NCI-H82 (cell line): Measurements from ENCODE around the gene TMEM35A.
"Not testable (repeated sequence)": the region's sequence is repeated elsewhere in the genome, so short reads cannot be mapped to it uniquely, and the experiment has no call there.

Experiments
- DNase-seq: peaks from one replicate; lab custom pipeline; 2025; lab: John Stamatoyannopoulos, UW

TMEM35A gene

DNA sequence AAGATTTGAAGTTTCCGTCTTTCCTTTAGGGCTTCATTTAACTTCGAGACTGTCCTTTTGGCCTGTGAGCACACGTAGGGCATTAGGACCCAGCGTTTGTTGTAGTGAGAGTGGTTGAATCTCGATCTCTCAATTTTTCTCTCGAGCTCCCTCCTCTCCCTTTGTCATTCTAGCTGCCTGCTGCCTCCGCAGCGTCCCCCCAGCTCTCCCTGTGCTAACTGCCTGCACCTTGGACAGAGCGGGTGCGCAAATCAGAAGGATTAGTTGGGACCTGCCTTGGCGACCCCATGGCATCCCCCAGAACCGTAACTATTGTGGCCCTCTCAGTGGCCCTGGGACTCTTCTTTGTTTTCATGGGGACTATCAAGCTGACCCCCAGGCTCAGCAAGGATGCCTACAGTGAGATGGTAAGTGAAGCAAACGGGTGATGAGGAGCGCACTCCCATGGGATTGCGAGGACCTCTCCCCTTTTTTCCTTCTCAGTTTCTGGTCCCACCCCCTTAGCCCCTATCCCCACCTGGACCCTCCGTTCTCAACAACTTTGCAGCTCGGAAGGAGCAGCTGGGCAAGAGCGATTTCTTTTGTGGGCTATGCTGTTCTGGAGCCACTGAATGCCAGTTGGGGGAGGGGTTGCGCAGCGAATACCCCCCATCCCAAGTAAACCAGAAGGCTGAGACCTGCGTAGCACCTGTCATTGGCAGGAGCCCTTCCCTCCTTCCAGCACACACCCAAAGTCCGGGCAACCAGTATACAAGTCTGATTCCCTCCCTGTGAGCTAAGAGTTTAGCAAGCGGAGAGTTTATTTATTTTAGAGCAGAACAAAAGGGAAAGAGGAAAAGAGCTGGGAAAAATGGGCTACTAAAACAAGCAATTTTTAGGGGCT is at the start of gene TMEM35A:
TSS of gene TMEM35A (plus strand) at position 164 of the 883 bp plus-strand sequence. CDS start at position 288, 124 bp downstream.
- no peak for DNase-seq

DNA sequence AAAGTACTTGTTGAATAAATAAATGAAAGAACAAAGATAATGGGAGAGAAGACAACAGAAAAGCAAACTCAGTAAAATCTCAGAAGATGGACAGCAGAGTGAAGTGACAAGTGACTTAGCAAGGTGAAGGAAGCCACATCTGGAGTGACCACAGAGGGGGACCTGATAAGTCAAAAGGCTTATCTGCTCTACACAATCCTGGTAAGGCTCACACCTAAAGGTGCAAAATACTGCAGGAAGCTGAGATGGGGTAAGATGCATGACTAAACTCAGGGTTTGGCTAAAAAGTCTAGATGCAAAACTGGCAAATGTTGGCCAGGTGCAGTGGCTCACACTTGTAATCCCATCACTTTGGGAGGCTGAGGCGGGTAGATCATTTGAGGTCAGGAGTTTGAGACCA is 49.0 kb upstream of the TMEM35A start:
- DNase-seq: no peak

DNA sequence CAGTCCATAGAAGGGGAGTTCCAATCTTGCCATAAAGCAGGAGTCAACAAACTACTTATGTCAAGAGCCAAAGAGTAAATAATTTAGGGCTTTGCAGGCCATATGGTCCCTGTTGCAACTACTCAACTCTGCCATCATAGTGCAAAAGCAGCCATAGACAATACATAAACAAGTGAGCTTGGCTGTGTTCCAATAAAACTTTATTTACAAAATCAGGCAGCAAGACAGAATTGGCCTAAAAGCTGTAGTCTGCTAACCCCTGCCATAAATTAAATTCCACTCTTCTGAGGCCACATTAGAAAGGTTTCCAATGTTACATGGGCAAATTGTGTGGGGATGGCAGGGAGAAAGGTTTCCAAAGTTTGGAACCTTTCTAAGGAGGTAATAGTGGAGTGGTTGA is 41.4 kb upstream of the TMEM35A start:
- peak; percentile 52 for DNase-seq

DNA sequence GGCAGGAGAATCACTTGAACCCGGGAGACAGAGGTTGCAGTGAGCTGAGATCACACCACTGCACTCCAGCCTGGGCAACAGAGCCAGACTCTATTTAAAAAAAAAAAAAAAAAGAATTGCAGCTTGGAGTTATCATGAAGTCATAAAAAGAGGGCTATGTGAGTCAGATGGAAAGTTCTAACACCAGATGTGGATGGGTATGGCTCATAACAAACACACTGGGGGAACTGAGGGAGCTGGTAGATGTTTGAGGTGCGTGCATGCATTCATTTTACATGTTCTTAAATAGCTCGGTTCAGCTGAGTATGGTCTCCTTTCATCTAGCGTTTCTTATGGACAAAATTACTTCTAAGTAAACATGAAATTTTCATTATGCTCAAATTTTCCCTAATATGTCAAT is 38.5 kb upstream of the TMEM35A start:
- DNase-seq: no peak

GRCh38 chrX:101051153-101051548 is 27.5 kb upstream of the TMEM35A start:
- DNase-seq: no peak

DNA sequence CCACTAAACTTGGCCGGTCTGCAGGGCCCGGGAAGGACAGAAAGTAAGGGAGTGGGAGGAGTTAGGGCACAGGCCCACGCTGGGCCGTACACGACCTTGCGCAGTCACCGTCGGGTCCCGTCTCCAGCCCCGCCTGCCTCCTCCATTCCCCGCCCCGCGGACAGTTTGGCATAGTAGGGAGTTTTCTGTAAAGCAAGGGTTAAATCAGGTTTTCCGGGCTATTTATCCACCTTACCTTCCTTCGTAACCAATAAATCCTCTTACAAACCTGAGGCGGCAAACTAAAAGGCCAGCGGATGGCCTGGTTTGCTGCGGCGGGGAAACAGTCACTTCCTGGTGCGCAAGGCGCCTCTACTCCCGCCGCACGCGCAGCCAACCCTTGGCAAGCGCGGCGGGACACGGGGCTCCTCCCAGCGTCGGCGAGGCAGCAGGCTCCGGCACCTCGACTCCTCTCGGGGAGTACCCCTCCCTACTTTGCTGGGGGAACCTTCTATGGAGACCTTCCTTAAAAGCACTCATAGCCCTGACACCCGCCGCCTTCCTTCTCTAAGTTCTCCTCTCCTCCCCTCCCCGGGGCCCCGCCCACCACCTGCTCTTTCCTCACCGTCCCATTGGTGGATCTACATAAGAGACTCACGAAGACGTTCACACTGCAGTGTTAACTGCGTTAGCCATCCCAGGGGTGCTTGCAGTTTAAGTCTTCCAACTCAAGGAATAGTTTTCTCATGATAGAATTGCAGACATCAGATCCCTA is 27.0 kb upstream of the TMEM35A start, which contains the start of gene TRMT2B:
TSS of gene TRMT2B (minus strand) at position 563 of the 754 bp plus-strand sequence. CDS start 9,822 bp downstream, outside the sequence.
- DNase-seq: peak; percentile 85

DNA sequence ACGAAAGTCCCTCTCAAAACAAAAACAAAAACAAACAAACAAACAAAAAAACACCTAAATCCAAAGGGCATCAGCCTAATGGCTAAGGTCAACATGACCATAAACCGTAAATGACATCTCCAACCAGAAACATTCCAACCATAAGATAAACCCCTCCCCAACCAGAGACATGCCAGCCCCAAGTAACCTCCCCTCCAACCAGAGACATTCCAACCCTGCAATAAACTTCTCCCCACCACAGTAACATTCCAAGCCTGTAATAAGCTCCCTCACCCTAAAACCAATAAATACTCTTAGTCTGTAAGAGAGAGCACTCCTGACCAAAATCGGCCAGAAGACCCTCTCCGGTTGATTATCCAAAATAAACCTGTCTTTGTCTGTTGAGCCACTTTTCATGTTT is 22.1 kb upstream of the TMEM35A start:
- DNase-seq: not testable (repeated sequence)

GRCh38 chrX:101057093-101057714 is 21.5 kb upstream of the TMEM35A start:
- no peak for DNase-seq

DNA sequence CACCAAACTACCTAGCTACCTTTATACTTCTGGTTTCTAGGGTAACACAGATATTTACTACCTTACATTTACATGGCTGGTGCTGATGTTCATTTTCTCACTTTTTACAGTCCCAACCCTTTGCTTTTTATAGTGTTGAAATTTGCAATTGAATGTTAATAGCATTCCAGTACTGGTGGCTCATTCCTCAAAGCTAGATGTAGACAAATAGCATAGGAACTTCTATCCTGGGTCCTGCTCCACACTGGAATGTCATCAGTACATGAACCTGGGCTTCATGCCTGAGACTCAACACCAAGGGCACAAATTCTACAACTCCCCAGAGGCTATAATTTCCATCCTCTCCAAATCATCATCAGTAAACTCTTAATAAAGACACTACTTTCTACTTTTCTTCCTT is 16.5 kb upstream of the TMEM35A start:
- DNase-seq: no peak

- no peak for DNase-seq
Observed at GRCh38 chrX:101071582-101071981, 7.1 kb upstream of the TMEM35A start.

- peak; percentile 50 for DNase-seq
Observed at GRCh38 chrX:101079736-101080270, 1.1 kb downstream of the TMEM35A start.

DNA sequence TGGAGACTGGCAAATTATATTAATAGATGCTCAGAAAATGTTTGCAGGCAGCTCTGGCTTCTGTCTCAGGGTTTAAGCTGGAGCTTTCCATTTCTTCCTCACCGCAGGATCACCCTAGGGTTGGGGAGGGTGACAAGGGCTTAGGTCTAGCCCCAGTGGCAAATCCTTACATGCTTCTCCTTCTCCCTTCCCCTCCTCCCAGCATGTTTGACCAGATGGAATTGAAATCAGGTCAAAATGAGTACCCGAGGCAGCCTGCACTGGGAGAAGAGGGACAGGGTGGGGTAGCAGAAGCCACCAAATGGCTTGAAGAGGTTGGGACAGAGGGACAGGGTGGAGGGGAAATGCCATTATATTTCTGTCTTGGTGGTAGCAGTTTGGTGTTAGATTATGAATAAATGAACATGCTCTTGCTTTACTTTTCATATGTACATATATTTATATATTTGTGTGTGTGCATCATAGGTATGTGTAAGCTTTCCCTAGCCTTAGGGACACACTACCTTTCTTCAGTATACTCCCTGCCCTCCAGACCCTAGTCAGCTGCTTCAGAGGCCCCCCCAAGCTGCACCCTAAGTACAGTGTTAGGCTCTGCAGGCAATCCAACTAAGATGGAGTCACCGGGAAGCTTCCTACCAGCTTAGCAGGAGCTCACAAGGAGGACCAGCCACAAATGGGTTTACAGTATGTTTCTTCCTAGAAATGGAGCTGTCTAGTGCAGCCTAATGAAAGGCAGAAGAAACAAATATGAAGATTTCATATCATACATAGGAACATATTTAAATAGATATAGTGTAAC is 1.8 kb downstream of the TMEM35A start:
- DNase-seq: peak; percentile 50

DNA sequence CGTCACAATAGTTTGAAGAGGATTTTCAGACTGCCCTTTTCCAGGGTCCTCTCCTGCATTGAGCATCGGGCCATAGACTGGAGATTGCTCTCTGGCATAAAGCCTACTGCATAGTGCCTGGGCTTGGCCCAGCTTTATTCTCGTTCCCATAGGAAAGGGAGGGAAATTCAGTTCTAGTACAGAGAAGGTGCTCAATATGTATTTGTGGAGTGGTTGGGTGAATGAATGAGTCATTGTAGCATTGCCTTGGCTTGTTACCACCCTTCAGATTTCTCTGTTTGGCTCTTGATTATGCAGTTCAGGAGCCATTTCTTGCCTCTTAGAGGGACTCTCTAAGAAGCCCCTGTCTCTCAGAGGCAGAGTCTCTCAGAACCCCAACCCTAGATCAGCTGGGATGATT is 2.6 kb downstream of the TMEM35A start:
- DNase-seq: no peak

GRCh38 chrX:101091817-101092216 is 13.1 kb downstream of the TMEM35A start:
- no peak for DNase-seq

- peak; percentile 97 for DNase-seq
Observed at GRCh38 chrX:101097546-101098453, 19.1 kb downstream of the TMEM35A start, which contains the start of gene CENPI. TSS of gene CENPI (plus strand) at chrX:101098204. CDS start at chrX:101101071, 2,867 bp downstream.

DNA sequence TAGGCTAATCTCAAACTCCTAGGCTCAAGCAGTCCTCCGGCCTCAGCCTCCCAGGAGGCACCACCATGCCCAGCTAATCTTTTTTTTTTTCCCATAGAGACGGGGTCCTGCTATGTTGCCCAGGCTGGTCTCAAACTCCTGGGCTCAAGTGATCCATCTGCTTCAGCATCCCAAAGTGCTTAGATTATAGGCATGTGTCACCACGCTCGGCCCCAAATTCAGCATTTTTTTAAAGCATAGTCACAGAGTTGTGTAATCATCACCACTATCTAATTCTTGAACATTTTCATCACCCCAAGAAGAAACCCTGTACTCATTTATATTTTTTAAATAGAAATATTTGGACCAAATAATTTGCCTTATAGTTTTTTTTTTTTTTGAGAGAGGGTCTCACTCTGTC is 29.6 kb downstream of the TMEM35A start:
- DNase-seq: no peak

DNA sequence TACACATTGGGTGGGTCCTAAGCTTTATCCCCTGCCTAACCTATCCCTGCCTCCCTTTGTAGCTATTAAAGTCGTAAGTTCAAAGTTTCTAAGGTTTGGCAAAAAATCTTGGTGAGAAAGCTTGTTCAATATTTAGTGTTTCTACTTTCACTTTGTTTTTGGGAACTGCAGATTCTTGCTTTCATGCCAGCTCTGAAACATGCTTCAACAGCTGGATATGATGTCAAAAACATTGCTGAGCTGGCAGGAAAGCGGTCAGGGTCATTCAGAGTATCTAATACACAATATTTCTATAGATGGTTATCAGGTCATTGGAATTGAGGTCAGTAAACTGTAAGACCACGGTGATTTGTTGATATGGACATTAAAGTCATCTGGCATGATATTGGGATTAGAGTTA is 39.0 kb downstream of the TMEM35A start:
- no peak for DNase-seq

- no peak for DNase-seq
Observed at GRCh38 chrX:101136235-101136634, 57.6 kb downstream of the TMEM35A start.
